Body of pancreas (tissue), 4 donors: ENCODE measurements around the gene LRRC56.

Source experiments
- POLR2A ChIP-seq, 3 donors: fragments of 450-650 bp; IDR thresholded peaks; one replicate each; pipeline ENCODE4 v1.6.1; 2016; ENCODE audit warnings: antibody characterized with exemption in 3 of 3, mild to moderate bottlenecking in 2 of 3
- TF ChIP-seq, protein P1 (sequence below), 7 experiments: fragments of 450-650 bp in 4 of 7; fragments of 200-600 bp in 3 of 7; sonication (generic) in 3 of 7; IDR thresholded peaks; one replicate each; pipeline ENCODE4 v1.5.1; 2016 to 2019; ENCODE audit warnings: antibody characterized with exemption in 7 of 7

DNA sequence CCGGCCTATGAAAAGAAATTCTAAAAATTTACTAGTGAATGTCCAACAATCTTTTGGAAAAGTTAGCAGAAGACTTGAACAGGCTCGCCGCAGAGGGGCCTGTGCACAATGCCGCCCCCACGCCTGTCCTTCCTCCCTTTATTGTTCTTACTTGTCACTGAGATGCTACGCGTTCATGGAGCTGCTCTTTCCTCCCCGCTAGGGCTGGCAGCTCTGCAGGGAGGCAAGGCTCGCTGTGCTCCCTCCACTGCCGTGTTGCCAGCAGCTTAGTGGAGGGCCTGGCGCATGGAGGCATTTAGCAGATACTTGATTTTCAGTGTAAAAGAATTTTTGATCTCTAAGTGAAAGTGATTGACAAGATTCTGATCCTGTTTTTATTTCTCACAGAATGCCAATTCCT is 53.7 kb downstream of the LRRC56 start:
- TF ChIP-seq, protein P1, sequence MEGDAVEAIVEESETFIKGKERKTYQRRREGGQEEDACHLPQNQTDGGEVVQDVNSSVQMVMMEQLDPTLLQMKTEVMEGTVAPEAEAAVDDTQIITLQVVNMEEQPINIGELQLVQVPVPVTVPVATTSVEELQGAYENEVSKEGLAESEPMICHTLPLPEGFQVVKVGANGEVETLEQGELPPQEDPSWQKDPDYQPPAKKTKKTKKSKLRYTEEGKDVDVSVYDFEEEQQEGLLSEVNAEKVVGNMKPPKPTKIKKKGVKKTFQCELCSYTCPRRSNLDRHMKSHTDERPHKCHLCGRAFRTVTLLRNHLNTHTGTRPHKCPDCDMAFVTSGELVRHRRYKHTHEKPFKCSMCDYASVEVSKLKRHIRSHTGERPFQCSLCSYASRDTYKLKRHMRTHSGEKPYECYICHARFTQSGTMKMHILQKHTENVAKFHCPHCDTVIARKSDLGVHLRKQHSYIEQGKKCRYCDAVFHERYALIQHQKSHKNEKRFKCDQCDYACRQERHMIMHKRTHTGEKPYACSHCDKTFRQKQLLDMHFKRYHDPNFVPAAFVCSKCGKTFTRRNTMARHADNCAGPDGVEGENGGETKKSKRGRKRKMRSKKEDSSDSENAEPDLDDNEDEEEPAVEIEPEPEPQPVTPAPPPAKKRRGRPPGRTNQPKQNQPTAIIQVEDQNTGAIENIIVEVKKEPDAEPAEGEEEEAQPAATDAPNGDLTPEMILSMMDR (IDR thresholded peaks at IDR 0.05) = no peak
- TF ChIP-seq POLR2A (IDR thresholded peaks at IDR 0.05) = no peak
